Measurements from ENCODE around the gene SERPINB3. TPM values are rescaled to one million over a fixed set of nuclear protein-coding genes. Genes with fewer than 3 reads are reported as not detected.
"Not testable (repeated sequence)": the region's sequence is repeated elsewhere in the genome, so short reads cannot be mapped to it uniquely, and the experiment has no call there.

Gene SERPINB3
- total and polyA plus RNA-seq, 4 donors = 0.43 to 29.0 (median 15.3) TPM; not detected in 1

- Histone ChIP-seq H3K27ac (ENCODE audit: low read depth in 1 of 2, low read length in 1 of 2) (no peak overlapping the region), H3K27me3 (ENCODE audit: control insufficient read depth in 3 of 3, insufficient read depth in 3 of 3, low read length in 2 of 3) (no peaks in the 10 kb centered on the region), H3K36me3 (ENCODE audit: control insufficient read depth in 4 of 4, insufficient read depth in 4 of 4, low read length in 4 of 4) (no peaks in the 10 kb centered on the region), H3K9ac (ENCODE audit: insufficient read depth in 1 of 2, low read length in 2 of 2) (no peak overlapping the region), H3K4me1 (ENCODE audit: control insufficient read depth in 5 of 5, insufficient read depth in 5 of 5, low read length in 5 of 5) (no peaks in the 10 kb centered on the region), H3K9me3 (ENCODE audit: control insufficient read depth in 4 of 4, insufficient read depth in 3 of 4, low read length in 3 of 4) (no peaks in the 10 kb centered on the region), H3K4me3 (no peak overlapping the region)
- WGBS, 2 donors = 76% methylated on average over 7 of the region's 7 CpGs
- ATAC-seq (ENCODE audit: insufficient read depth, low FRiP score) (no peak), DNase-seq (no peak)
- TF ChIP-seq, protein P1, sequence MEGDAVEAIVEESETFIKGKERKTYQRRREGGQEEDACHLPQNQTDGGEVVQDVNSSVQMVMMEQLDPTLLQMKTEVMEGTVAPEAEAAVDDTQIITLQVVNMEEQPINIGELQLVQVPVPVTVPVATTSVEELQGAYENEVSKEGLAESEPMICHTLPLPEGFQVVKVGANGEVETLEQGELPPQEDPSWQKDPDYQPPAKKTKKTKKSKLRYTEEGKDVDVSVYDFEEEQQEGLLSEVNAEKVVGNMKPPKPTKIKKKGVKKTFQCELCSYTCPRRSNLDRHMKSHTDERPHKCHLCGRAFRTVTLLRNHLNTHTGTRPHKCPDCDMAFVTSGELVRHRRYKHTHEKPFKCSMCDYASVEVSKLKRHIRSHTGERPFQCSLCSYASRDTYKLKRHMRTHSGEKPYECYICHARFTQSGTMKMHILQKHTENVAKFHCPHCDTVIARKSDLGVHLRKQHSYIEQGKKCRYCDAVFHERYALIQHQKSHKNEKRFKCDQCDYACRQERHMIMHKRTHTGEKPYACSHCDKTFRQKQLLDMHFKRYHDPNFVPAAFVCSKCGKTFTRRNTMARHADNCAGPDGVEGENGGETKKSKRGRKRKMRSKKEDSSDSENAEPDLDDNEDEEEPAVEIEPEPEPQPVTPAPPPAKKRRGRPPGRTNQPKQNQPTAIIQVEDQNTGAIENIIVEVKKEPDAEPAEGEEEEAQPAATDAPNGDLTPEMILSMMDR (IDR thresholded peaks at IDR 0.05; ENCODE audit: control extremely low read depth, extremely low read depth) = no peak
These were observed 13.5 kb downstream of the SERPINB3 start for GRCh38 chr18:63648241-63648640.

- Histone ChIP-seq H3K9me3 (ENCODE audit: control insufficient read depth in 4 of 4, insufficient read depth in 3 of 4, low read length in 3 of 4) (no peaks in the 10 kb centered on the region), H3K4me3 (no peak overlapping the region), H3K4me1 (ENCODE audit: control insufficient read depth in 5 of 5, insufficient read depth in 5 of 5, low read length in 5 of 5) (no peaks in the 10 kb centered on the region), H3K36me3 (ENCODE audit: control insufficient read depth in 4 of 4, insufficient read depth in 4 of 4, low read length in 4 of 4) (no peaks in the 10 kb centered on the region), H3K27ac (ENCODE audit: low read depth in 1 of 2, low read length in 1 of 2) (no peak overlapping the region), H3K27me3 (ENCODE audit: control insufficient read depth in 3 of 3, insufficient read depth in 3 of 3, low read length in 2 of 3) (no peaks in the 10 kb centered on the region), H3K9ac (ENCODE audit: insufficient read depth in 1 of 2, low read length in 2 of 2) (no peak overlapping the region)
- TF ChIP-seq, protein P1 (IDR thresholded peaks at IDR 0.05; ENCODE audit: control extremely low read depth, extremely low read depth) = no peak
- DNase-seq (no peak), ATAC-seq (ENCODE audit: insufficient read depth, low FRiP score) (no peak)
These were observed 14.8 kb downstream of the SERPINB3 start for GRCh38 chr18:63646936-63647335.

GRCh38 chr18:63644694-63645093 is 17.0 kb downstream of the SERPINB3 start:
- not testable (repeated sequence) for H3K4me3 ChIP-seq; H3K27ac ChIP-seq (ENCODE audit: low read depth in 1 of 2, low read length in 1 of 2); H3K4me1 ChIP-seq (ENCODE audit: control insufficient read depth in 5 of 5, insufficient read depth in 5 of 5, low read length in 5 of 5); ATAC-seq (ENCODE audit: insufficient read depth, low FRiP score); H3K36me3 ChIP-seq (ENCODE audit: control insufficient read depth in 4 of 4, insufficient read depth in 4 of 4, low read length in 4 of 4); H3K27me3 ChIP-seq (ENCODE audit: control insufficient read depth in 3 of 3, insufficient read depth in 3 of 3, low read length in 2 of 3); H3K9me3 ChIP-seq (ENCODE audit: control insufficient read depth in 4 of 4, insufficient read depth in 3 of 4, low read length in 3 of 4); H3K9ac ChIP-seq (ENCODE audit: insufficient read depth in 1 of 2, low read length in 2 of 2); DNase-seq
- WGBS, 2 donors = 28 to 100% methylated on average over 1 of the region's 1 CpG

DNA sequence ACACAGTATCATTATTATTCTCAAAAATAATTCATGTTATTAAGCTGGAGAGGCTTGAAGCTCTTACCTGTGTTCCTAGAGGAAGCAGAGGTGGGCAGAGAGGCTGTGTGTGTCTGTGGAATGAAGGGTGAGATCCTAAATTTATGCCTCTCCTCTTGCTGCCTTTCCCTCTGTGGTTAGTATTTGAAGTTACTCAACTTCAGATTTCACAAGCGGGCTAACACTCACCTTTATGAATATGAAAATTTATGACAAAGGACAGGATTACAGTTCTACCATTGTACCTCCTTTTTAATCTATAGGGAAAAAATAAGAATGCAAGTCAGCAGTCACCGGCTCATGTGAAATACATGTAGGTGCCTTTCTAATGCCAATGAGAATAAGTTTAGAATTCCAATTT is 17.6 kb downstream of the SERPINB3 start, which contains the start of gene SERPINB4:
TSS of gene SERPINB4 (minus strand) at position 115 of the 400 bp plus-strand sequence. CDS start 679 bp downstream, outside the sequence.
- ATAC-seq (ENCODE audit: insufficient read depth, low FRiP score); H3K9ac ChIP-seq (ENCODE audit: insufficient read depth in 1 of 2, low read length in 2 of 2); DNase-seq; H3K36me3 ChIP-seq (ENCODE audit: control insufficient read depth in 4 of 4, insufficient read depth in 4 of 4, low read length in 4 of 4); H3K9me3 ChIP-seq (ENCODE audit: control insufficient read depth in 4 of 4, insufficient read depth in 3 of 4, low read length in 3 of 4); H3K27ac ChIP-seq (ENCODE audit: low read depth in 1 of 2, low read length in 1 of 2); H3K4me3 ChIP-seq; H3K27me3 ChIP-seq (ENCODE audit: control insufficient read depth in 3 of 3, insufficient read depth in 3 of 3, low read length in 2 of 3); H3K4me1 ChIP-seq (ENCODE audit: control insufficient read depth in 5 of 5, insufficient read depth in 5 of 5, low read length in 5 of 5): not testable (repeated sequence)
- 82 to 100% methylated on average over 1 of the region's 2 CpGs for WGBS, 2 donors

DNA sequence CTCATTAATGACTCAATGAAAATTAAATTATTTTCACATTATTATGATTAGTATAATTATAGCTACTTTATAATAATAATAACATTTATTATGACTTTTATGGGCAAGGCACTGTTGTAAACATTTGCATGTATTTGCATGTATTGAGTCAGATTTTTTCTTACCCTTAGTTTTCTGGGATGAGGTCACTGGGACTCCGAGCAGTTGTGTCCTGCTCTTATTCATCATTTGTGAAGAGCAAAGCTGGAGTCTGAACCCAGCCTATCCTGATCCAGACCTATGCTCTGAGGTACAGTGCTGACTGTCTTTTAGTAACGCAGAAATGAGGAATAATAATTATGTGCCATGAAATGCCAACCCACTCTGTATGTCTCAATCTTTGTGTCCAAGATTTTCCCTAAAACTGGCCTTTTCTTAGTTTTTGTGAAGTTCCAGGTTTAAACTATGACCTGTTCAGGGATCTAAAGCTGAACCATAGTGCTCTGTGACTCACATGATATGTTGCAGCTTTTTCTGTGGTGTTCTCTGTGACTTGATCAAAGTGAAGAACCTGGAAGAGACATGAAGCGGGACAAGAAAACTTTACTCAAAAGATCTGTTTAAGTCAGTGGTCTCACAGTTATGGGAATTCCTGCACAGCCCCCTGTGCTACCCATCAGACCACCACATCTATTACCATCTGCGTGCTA is 18.9 kb downstream of the SERPINB3 start:
- not testable (repeated sequence) for H3K36me3 ChIP-seq (ENCODE audit: control insufficient read depth in 4 of 4, insufficient read depth in 4 of 4, low read length in 4 of 4); H3K9me3 ChIP-seq (ENCODE audit: control insufficient read depth in 4 of 4, insufficient read depth in 3 of 4, low read length in 3 of 4); H3K27me3 ChIP-seq (ENCODE audit: control insufficient read depth in 3 of 3, insufficient read depth in 3 of 3, low read length in 2 of 3); H3K9ac ChIP-seq (ENCODE audit: insufficient read depth in 1 of 2, low read length in 2 of 2); DNase-seq; ATAC-seq (ENCODE audit: insufficient read depth, low FRiP score); H3K27ac ChIP-seq (ENCODE audit: low read depth in 1 of 2, low read length in 1 of 2); H3K4me1 ChIP-seq (ENCODE audit: control insufficient read depth in 5 of 5, insufficient read depth in 5 of 5, low read length in 5 of 5); H3K4me3 ChIP-seq
- 92 to 94% methylated on average over 4 of the region's 4 CpGs for WGBS, 2 donors

DNA sequence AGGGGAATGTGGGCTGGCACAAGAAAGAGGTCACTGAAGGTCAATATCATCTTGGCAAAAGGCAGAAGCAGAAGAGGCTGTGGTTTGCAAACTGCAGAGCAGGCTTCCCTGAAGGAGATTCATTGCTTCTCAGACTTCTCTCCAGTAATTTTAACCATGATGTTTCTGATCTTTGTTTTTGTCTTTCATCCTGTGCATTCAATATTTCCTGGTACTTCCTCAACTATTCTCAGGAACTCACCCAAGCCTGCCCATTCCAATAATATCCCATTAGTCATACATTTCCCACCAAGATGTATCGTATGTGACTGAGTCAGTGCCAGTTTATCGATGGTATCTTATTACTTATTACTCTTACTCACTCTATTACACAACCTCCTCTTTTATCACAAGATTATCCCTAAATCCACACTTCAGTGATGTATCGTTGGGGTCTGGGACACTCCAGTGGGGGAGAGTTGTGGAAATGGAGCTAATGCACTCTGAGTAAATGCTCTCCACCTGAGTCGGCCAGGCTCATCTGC is 20.5 kb downstream of the SERPINB3 start:
- H3K9ac ChIP-seq (ENCODE audit: insufficient read depth in 1 of 2, low read length in 2 of 2); ATAC-seq (ENCODE audit: insufficient read depth, low FRiP score); H3K9me3 ChIP-seq (ENCODE audit: control insufficient read depth in 4 of 4, insufficient read depth in 3 of 4, low read length in 3 of 4); H3K27ac ChIP-seq (ENCODE audit: low read depth in 1 of 2, low read length in 1 of 2); H3K36me3 ChIP-seq (ENCODE audit: control insufficient read depth in 4 of 4, insufficient read depth in 4 of 4, low read length in 4 of 4); H3K4me1 ChIP-seq (ENCODE audit: control insufficient read depth in 5 of 5, insufficient read depth in 5 of 5, low read length in 5 of 5); DNase-seq; H3K4me3 ChIP-seq; H3K27me3 ChIP-seq (ENCODE audit: control insufficient read depth in 3 of 3, insufficient read depth in 3 of 3, low read length in 2 of 3): not testable (repeated sequence)
- 86 to 94% methylated on average over 4 of the region's 4 CpGs for WGBS, 2 donors

Data from lung (tissue), 12 donors.